NT2/D1 (cell line): ENCODE measurements around the gene KLHL30.

Experiments used
- DNase-seq: peaks from one replicate; pipeline ENCODE4 v3.0.0-alpha.2; 2011; ENCODE audit warnings: low read depth, low spot score
- H3K27me3 ChIP-seq: 2 replicates; pipeline ENCODE4 v1.6.0; 2011; ENCODE audit warnings: mild to moderate bottlenecking; ENCODE audit not compliant: insufficient read length, insufficient read depth
- H3K36me3 ChIP-seq: 2 replicates; pipeline ENCODE4 v1.6.1; 2011; ENCODE audit warnings: mild to moderate bottlenecking, low read length, mixed read lengths; ENCODE audit not compliant: insufficient read depth, insufficient read length
- H3K4me1 ChIP-seq: 2 replicates; pipeline ENCODE4 v1.5.1; 2011; ENCODE audit not compliant: insufficient read depth, insufficient read length
- H3K4me3 ChIP-seq: 2 replicates; pipeline ENCODE4 v1.5.1; 2011; ENCODE audit warnings: low read depth; ENCODE audit not compliant: insufficient read length
- H3K9ac ChIP-seq: 2 replicates; pipeline ENCODE4 v1.6.0; 2011; ENCODE audit warnings: low read depth; ENCODE audit not compliant: insufficient read length
- H3K9me3 ChIP-seq: 2 replicates; pipeline ENCODE4 v1.5.1; 2011; ENCODE audit warnings: mild to moderate bottlenecking, low read length; ENCODE audit not compliant: insufficient read depth
- SUZ12 ChIP-seq: IDR thresholded peaks from 2 replicates; pipeline ENCODE4 v1.6.1; 2011; ENCODE audit not compliant: insufficient read length, insufficient read depth; ENCODE audit errors: extremely low read depth
- YY1 ChIP-seq: IDR thresholded peaks from 2 replicates; pipeline ENCODE4 v1.6.1; 2011; ENCODE audit not compliant: insufficient read length, insufficient read depth
- ZNF274 ChIP-seq: IDR thresholded peaks from 2 replicates; pipeline ENCODE4 v1.6.1; 2011; ENCODE audit warnings: mild to moderate bottlenecking, low read depth, low read length

KLHL30 gene

GRCh38 chr2:238100049-238100820 lies 38.2 kb upstream of the KLHL30 start, which contains the start of gene ESPNL:
Gene ESPNL, plus strand, starts transcription at chr2:238100340. Its CDS starts 80 bp downstream, at chr2:238100420.
- H3K9ac ChIP-seq: no peak within 1 kb of the TSS
- TF ChIP-seq YY1: no peak
- TF ChIP-seq ZNF274: no peak
- no peaks in the 10 kb centered on the region for H3K27me3 ChIP-seq
- peaks cover 22% of the 10 kb centered on the region for H3K36me3 ChIP-seq
- H3K9me3 ChIP-seq: no peaks in the 10 kb centered on the region; the same call in 1 of the 2 replicates
- no peak within 1 kb of the TSS for H3K4me3 ChIP-seq
- DNase-seq: no peak
- peaks cover 13% of the 10 kb centered on the region for H3K4me1 ChIP-seq

- DNase-seq: no peak
- Histone ChIP-seq H3K9ac (no peak overlapping the region), H3K4me3 (no peak overlapping the region), H3K9me3 (no peaks in the 10 kb centered on the region; the same call in 1 of the 2 replicates), H3K36me3 (peaks cover 18% of the 10 kb centered on the region), H3K4me1 (peaks cover 18% of the 10 kb centered on the region), H3K27me3 (no peaks in the 10 kb centered on the region)
- TF ChIP-seq SUZ12 (no peak), YY1 (no peak), ZNF274 (no peak)
Observed at GRCh38 chr2:238100821-238101771, 37.4 kb upstream of the KLHL30 start.

GRCh38 chr2:238101891-238102841 lies 36.3 kb upstream of the KLHL30 start:
- no peak for DNase-seq
- Histone ChIP-seq H3K4me3 (no peak overlapping the region), H3K9ac (no peak overlapping the region), H3K9me3 (no peaks in the 10 kb centered on the region; the same call in 1 of the 2 replicates), H3K36me3 (peaks cover 13% of the 10 kb centered on the region), H3K4me1 (peaks cover 21% of the 10 kb centered on the region), H3K27me3 (no peaks in the 10 kb centered on the region)
- TF ChIP-seq YY1 (no peak), SUZ12 (no peak), ZNF274 (no peak)

- no peak overlapping the region for H3K4me3 ChIP-seq
- no peaks in the 10 kb centered on the region for H3K27me3 ChIP-seq
- no peak overlapping the region for H3K9ac ChIP-seq
- no peaks in the 10 kb centered on the region; the same call in 1 of the 2 replicates for H3K9me3 ChIP-seq
- H3K4me1 ChIP-seq: peaks cover 23% of the 10 kb centered on the region
- no peak for DNase-seq
- peaks cover 7% of the 10 kb centered on the region for H3K36me3 ChIP-seq
- TF ChIP-seq YY1: no peak
- no peak for TF ChIP-seq ZNF274
- no peak for TF ChIP-seq SUZ12
Observed at GRCh38 chr2:238102865-238103264, 35.6 kb upstream of the KLHL30 start.

- TF ChIP-seq ZNF274: no peak
- no peak for TF ChIP-seq YY1
- no peak for TF ChIP-seq SUZ12
- peaks cover 25% of the 10 kb centered on the region for H3K4me1 ChIP-seq
- H3K27me3 ChIP-seq: no peaks in the 10 kb centered on the region
- H3K4me3 ChIP-seq: no peak overlapping the region
- H3K9ac ChIP-seq: no peak overlapping the region
- DNase-seq: no peak
- H3K36me3 ChIP-seq: no peaks in the 10 kb centered on the region
- no peaks in the 10 kb centered on the region for H3K9me3 ChIP-seq
Observed at GRCh38 chr2:238103465-238104225, 34.8 kb upstream of the KLHL30 start.

- H3K4me3 ChIP-seq: no peak overlapping the region
- no peak for DNase-seq
- no peaks in the 10 kb centered on the region for H3K9me3 ChIP-seq
- no peak for TF ChIP-seq SUZ12
- no peak for TF ChIP-seq ZNF274
- no peak for TF ChIP-seq YY1
- no peaks in the 10 kb centered on the region for H3K27me3 ChIP-seq
- no peaks in the 10 kb centered on the region for H3K36me3 ChIP-seq
- H3K4me1 ChIP-seq: peaks cover 26% of the 10 kb centered on the region
- no peak overlapping the region for H3K9ac ChIP-seq
Observed at GRCh38 chr2:238104226-238104690, 34.2 kb upstream of the KLHL30 start.
